Measurements from ENCODE around the gene WHRN.
A peak's percentile ranks its signal among the peaks of the same experiment; 100 is the strongest.

The WHRN gene

DNA sequence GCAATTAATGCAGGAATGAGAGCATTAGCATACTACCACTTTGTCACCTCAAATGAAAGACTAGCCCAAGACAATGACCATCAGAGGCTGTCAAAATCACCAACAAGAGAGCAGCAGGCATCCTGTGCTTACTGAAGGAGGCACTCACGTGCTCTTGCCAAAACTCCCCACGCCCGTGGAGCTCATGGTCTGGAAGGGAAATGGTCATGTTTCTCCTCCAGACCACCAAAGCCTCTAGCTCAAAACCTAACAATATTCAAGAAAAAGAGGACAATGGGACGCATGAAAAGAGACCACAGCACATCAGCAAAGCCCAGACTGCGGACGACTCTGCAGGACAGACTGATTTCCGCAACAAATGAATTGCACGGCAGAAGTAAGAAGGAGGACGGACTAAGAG is 130.3 kb downstream of the WHRN start:
- no peak for DNase-seq

DNA sequence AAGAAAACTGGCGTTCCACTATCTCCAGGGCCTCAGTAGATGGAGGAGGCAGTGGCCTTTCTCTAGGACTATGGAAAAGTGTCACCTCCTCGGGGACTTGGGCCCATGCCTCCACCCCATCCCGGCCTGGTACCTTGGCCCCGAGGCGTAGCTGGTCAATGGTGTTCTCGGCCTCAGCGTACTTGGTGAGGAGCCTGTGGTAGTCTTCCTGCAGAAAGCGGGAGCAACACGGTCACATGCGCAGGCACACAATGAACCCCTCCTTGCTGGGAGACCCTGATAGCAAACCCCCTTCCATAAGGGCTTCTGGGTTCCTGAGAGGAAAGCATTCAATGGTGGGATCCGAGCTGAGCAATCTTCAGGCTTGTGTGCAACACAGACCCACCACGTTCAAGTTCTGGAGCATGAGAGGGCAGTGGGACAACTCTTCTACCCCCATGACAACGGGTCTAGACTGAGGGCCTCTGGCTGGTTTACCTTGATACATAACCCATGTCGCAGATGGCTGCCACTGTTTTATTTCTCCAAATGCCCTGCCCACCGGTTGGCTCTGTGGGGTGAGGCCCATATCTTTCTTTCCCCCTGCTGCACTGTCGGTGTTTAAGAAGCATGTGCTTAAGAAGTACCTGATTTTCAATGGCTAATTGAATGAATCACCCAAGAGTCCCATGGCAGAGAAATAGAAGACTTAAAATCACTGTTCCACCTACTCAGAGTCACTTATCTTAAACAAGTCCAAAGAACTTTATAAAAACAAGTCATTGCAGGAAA is 131.1 kb downstream of the WHRN start:
- DNase-seq = no peak

DNA sequence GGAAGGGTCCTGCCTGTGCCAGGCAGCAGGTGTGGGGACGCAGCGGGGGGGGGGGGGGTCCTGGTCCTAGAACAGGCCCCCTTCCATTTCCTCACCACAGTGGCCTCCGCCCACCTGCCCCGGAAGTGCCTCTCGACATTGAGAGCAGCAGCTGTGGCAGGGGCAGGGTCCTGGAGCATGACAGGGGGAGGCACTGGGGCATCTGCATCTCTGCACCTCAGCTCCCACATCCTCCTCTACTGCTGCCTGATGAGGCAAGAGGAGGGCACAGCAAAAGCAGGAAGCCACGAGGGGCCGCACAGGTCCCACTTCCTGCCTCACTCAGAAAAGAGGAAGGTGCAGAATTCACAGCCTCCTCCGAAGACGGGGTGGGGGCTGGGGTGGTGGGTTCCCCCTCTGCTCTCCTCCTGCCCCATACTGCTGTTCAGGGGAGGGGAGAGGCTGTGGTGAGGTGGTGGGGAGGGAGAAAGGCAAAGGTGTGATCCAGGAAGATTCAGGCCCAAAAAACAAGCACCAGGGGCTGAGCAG is 132.3 kb downstream of the WHRN start:
- peak; percentile 43 for DNase-seq

DNA sequence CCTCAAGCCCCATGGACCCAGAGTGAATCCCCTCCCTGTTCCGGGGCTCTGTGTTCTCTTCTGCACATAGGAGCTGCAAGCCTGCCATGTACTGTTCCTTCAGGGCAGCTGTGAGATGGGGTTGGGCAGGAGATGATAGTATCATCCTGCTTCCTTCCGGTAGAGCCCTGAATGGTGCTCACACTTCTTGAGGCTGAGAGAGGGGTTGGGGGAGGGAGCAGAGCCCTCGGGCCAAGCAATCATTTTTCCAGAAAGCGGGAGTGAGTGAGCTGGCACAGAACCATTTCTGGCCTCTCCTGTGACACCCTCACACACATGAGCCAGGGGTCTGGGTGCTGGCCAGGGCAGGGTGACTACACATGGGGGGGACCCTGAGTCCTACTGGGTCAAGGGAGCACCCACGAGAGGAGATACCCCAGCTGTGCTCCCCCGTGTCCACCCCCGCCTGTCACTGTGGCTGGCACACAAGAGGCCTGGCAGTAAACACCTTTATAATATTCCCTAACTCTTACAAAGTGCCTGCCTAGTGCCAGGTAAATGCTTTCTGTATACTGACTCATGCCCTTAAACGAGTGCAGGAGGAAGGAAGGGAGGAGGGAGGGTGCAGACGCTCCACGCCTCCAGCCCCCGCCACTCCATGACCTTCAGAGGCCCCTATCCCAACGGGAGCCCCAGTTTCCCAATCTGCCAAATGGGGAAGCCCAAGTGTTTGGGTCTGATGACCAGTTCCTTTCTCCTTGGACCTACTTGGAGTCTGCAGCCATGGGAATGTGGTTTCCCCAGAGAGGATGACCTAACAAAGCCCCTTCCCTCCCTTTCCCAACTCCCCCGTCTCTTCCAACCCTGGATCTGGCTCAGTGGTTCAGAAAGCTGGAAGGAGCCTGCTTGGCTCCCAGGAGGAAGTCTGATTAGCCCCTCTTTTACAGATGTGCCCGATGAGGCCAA is 133.0 kb downstream of the WHRN start:
- DNase-seq = peak; percentile 32

DNA sequence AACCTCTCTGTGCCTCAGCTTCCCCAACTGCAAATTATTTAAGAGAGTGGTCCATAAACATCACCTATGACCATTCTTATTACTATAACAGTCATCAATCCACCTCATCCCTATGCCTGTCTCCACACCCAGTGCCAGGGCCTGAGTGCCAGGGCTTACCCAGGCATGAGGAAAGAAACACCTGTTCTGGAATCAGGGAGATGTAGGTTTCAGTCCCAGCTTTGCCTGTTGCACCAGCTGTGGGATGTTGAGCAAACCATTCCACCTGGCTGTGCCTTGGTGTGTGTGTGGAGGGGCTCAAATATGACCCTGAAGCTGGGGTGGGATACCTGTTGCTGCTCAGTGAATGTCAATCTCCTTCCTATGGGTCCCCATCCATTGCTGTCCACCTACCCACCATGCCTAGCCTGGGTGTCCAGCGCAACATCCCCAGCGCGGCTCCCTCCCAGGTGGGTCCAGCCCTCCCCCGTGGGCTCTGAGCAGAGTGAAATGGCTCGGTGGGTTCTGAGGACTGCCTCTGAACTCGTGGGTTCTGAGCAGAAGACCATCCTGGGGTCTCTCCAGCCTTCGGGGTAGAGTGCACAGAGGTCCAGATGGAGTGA is 133.8 kb downstream of the WHRN start:
- DNase-seq = no peak

DNA sequence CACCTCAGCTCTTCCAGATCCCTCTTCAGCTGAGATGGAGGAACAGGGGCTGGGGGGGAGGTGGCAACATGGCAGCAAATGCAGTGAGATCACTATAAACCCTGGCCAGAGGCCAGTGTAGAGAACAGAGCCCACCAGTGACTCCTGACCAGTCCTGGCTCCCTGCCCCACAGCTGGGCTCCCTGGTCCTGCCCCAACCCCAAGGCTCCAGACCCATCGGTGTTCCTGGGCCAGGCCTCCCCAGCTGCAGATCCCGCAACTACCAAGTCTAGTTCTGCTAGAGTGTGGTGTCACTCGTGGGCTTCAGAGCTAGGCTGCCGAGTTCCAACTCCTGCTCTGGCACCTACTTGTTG is 134.3 kb downstream of the WHRN start:
- DNase-seq = no peak

DNA sequence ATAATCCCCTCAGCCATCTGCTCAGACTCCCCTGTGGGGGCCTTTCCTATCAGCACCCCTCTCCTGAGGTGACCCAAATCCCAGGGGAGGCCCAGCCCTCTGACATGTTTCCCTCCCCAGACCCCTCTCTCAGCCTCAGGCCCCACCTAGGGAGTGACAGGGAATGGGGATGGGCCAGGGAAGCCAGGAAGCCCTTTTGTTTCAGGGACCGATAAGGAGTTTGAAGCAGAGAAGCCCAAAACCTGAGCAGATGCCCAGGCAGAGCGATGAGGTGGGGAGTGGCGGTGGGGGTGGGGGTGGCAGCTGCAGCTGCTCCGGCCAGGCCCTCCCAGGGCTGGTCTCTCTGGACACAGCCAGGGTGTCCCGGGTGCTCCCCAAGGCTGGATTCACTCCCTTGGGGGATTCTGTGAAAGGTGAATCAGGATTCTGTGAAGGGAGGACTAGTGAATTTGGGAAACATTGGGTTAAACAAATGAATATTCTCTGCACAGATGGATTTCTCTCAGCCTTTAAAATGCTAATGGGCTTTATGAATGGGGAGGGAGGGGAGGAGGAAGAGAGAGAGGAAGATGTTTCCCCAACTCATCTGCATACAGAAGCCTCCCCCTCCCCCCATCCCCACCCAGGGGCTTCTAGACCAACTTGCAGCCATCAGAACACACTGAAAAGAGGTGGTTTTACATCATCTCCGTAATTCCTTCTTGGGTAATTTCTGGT is 134.9 kb downstream of the WHRN start:
- no peak for DNase-seq

DNA sequence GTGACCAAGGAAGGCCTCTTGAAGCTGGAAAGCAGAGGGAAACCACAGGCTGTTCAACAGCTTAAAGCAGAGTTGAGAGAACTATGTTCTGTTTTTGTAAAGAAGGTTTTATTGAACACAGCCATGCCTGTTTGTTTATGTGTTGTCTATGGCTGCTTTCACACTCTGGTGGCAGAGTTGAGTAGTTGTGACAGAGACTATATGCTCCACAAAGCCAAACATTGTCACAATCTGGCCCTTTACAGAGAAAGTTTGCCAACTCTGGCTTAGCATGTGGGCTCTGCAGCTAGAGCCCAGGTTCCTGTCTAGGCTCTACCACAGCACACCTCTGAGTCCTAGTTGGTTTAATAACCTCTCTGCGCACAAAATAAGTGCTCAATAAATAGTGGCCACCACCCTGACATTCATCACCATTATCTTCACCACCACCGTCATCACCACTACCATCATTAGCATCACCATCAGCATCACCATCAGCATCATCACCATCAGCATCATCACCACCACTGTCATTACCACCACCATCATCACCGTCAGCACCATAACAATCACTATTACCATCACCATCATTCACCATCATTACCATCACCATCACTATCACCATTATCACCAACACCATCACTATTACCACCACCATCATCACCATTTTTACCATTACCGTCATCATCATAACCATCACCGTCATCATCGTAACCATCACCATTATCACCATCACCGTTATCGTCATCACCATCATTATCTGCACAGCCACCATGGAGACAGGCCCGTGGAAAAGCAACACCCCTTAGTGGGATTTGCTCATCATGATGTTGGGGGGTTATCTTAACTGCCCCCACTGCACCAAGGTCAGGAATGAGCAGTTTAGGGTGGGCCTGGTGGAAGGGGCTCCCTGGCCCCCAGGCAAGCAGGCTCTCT is 135.8 kb downstream of the WHRN start:
- DNase-seq = no peak

DNA sequence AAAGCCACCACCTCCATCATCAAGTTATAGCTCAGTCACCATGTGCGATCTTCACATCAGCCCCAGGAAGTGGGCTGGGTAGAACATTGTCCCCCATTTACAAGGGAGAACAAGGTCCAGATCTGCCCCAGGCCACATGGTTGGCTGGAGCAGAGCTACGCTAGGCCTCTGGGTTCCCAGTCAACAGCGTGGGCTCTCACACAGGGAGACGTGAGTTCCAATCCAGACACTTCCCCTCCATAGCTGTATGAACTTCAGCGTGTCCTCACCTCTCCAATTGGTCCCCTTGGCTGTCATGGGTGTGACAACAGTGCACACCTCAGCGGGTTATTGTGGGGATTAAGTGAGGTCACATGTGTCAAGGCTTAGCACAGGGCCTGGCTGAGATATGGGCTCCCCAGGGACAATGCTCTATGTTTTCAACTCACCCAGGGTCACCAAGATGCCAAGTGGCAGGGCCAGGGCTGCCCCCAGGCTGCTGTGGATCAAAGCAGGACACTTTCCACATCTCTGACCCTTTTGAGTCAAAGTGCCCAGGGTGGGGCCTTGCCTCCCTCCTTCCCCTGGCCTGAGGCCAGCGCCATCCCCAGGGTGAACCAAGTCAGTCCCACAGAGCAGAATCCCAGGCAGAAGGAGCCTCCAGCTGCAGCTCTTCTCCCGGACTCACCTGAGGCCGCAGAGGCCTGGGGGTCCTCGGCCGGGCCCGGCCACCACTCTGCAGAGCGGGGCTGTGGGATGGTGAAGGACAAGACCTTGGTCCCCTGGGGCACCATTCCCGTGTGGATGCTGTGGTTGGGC is 137.3 kb downstream of the WHRN start:
- DNase-seq = no peak

DNA sequence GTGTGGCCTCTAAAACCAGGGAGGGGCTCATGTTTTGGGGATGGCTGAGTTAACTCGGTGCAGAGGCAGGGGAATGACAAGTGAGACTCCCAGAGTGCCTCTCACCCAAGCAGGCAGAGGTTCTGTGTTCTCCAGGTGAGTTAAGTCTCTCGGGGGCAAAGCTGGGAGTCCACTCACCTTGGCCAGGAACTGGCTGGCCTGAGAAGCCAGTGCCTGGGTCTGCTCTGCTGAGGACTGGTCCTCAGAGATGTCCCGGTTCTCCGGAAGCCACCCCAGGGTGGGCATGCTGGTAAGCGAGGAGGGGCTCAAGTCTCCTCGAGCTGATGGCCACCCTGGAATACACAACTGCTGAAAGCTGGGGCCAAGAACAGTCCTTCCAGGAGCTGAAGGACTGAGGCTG is 137.9 kb downstream of the WHRN start:
- DNase-seq = no peak

DNA sequence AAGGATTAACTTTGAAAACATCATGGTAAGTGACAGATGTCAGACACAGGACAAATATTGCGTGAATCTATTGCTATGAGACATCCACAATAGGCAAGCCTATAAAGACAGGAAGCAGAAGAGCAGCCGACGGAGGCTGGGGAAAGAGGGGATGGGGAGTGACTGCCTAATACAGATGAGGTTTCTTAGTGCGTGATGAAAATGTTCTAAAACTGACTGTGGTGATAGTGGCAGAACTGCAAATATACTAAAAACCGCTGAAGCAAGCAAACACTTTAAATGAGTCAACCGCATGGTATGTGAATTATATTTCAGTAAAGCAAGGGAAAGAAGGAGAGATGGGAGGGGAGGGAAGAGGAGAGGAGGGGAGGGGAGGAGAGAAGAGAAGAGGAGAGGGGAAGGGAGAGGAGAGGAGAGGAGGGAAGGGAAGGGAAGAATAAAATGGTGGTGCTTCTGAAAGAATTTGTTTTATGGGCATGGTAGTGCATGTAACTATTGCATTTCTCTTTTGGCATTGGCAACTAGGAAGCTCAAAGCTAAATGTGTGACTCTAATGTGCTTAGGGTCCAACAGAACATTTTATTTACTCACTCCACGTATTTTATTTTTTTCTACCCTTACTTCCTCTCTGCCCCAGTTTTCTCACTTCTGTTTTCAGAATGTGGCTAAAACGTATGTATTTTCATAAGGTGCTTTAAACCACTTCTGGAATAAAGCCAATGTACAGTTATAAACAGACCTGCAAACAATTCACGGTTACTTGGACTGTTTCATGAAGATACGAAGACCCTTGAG is 138.7 kb downstream of the WHRN start:
- DNase-seq = no peak

DNA sequence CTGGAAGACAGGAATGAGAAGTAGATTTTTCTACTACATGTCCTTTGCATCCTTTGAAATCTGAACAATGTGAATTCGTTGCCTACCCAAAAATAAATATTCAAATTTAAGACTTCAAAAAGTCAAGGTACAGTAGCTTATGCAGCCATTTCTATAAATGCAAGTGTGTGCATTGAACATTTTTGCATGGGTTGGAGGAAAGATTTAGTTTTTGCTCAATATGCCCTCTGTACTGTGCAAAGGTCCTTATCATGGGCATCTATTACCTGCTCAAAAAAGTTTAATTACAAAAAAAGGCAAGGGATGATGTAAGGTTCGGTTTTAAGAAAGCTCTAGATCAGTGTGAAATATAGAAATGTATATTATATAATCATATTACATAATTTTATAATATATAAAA is 140.1 kb downstream of the WHRN start:
- no peak for DNase-seq

DNA sequence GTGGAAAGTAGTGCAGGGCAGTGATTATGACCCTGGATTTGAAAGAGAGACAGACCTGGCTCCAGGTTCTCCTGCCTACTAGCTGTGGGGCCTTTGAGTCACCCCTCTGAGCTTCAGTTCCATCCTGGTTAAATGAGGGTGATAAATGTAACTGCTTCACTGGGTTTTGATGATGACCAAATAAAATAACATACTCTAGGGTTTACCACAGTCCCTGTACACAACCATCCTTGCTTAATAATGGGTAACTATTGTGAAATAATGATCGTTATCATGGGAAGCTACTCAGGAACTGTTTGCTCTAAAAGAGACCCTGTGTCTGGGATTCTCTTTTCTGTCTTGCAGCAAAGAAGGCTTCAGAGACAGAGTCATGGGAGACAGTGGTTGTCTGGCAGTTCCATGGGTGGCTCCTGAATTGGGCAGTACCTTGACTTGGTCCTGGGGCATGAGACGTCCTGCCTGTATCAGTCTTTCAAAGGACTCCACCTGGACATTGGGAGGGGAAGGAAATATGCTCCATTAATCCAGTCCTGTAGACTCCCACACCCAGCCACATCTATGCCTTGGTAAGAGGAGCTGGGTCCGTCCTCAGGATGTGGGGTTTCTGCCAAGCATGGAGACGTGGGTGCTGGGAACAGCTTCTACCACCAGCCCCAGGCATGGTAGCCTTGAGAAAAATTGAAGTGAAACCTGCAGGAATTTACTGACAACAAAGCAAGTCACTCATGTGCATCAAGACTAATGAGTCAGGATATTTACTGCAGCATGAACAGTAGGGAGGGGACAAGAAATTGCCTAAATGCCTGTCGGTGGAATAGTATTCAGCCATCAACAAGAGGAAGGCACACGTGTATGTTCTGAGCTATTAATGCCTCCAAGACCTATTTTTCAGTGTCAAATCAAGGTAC is 140.9 kb downstream of the WHRN start:
- DNase-seq = peak; percentile 21

DNA sequence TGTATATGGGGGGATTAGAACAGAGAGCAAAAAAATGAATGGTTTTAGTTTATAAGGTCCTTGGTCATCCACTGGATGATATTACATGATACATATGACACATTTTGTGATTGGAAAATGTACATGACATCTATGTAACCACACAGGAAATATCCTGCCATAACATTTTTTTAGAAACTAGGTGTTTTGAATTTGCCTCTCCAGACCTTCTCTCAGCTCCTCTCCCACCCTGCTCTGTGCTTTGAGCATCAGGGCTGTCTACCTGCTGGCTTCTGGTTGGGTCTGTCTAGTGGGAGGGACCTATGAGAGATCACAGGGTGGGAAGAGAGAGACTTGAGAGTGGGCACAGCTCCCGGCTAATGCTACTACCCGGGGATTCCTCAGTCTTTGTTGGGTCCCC is 141.8 kb downstream of the WHRN start:
- DNase-seq = no peak

DNA sequence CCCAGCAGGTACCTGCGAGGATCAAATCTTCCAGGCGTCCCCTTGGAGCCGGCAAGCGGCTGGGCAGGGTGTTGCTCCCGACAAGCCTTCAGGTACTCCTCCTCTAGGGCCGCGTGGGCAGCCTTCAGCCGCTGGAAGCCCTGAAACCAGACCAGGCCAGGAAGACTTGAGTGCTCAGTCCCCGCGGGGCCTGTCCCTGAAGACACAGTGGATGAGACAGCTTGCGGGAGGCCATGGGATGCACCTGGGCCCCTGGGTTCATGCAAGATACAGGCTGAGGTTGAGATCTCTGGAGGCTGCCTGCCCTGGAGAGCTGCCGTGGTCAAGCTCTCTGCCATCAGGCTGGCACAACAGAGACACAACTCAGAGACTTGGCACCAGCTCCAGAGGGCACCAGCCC is 142.9 kb downstream of the WHRN start:
- no peak for DNase-seq

DNA sequence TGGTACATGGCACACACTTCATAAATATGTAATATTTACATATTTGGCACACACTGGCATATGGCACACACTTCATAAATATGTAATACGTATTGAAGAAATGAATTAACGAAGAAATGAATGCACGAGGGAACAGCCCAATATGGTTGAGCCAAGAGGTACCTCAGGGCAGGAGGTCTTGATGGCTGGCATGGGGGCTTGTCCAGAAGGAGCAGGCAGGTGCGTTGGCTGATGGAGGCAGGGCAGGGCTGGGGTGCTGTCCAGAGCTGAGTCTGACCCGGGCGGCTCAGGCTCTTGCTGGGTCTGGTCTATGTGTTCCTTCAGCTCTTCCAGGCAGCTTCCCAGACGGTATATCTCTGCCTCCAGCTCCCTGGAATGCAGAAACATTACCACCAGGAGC is 143.7 kb downstream of the WHRN start:
- no peak for DNase-seq

DNA sequence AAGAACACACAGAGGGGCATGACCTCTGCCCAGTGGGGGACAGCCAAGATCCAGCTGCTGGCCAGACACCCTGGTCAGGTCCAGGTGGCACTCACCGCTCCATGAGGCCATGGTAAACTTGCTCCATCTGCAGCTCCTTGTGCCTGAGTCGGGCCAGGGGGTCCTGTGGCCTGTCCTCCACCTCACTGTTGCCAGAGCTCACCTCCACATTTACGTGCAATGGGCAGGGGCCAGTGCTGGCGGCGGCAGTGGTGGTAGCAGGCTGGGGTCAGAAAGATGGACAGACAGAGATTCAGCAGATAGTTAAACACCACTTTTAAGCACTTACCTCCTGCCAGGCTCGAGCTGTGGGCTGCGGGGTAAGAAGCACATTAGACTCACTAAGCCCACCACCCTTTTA is 145.5 kb downstream of the WHRN start:
- DNase-seq = no peak

DNA sequence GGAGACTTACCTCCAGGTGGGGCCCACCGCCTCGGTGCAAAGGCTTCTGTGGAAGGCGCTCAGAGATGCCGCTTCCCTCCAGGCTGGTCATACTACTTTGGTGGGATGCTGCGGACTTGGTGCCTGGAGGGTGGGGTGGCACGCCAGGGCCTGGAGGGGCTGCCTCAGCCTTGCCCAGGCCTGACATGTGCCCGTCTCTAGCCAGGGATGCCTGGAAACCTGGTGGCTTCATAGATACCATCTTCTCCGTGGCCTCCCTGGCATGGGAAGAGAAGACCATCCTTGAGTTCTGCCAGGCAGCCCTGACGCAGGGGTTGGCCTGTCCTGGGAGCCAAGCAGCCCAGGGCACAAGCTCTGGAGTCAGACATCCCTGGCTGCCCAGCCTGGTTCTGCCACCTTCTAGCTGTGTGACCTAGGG is 147.4 kb downstream of the WHRN start:
- DNase-seq = no peak

DNA sequence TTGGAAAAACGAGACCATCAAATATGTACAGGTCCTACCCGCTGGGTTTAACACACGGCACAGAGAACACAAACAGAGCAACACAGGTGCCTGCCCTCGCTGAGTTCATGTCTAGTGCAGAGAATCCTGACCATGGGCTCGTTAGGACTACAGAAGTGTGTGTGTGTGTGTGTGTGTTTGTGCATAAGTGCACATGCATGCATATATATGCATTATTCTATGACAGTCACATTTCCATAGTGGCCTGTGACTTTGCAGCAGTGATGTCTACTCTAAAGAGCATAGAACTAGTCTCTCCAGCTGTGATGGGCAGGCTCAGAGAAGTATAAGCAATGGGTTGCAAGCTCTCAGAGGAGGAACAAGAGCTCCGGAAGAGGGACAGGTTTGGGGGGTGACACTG is 147.9 kb downstream of the WHRN start:
- DNase-seq = no peak

Data from hematopoietic multipotent progenitor cell treated with erythropoietin and hydrocortisone succinate and interleukin-3 and kit ligand, for 8 days (in vitro differentiated cells).